Stimulated activated CD4-positive, alpha-beta T cell treated with anti-CD3 and anti-CD28 coated beads, Interleukin-12 subunit alpha, Interleukin-12 subunit beta, amount 100 ng/mL, for 48 hours (primary cell): ENCODE results near the gene C7orf25.
"Not testable (repeated sequence)": the region's sequence is repeated elsewhere in the genome, so short reads cannot be mapped to it uniquely, and the experiment has no call there.

Experiments
- DNase-seq, 3 donors: peaks; one replicate each; pipeline ENCODE4 v3.0.0-alpha.2; 2020; ENCODE audit warnings: low read depth in 2 of 3, low spot score in 1 of 3

The C7orf25 gene

GRCh38 chr7:42929449-42929848 lies 17.6 kb upstream of the C7orf25 start:
- no peak for DNase-seq

DNA sequence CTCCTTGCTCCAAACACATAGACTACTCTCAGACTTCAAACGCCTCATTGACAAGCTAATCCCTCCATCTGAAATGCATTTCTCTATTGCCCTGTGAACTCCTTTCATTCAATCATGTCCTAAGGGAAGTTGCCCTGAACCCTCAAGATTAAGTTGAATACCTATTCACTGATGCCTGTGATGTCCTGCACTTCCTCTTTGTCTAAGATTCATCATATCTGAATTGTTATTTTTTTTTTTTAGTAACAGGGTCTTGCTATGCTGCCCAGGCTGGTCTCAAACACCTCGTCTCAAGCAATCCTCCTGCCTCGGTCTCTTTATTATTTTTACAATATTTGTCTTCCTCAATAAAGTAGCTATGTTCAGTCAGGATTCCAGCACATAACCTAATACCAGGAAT lies 16.9 kb upstream of the C7orf25 start:
- DNase-seq, result no peak

DNA sequence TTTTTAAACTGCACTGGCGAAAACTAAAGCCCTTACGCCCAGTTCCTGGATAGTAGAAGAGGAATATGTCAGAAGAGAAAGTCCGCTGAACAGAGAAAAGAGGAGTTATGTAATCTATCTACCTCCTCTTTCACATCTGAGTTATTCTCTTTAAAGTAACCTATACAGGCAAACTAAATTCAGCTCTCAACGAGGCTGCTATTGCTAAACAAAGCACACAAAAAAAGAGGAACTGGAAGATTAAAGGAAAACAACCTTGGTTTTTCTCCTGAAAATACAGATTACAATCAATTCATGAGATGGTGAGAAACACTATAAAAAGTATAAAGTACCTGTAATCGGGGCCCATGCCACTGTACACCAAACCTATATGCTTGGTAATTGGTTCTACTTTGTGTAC lies 14.3 kb upstream of the C7orf25 start:
- no peak for DNase-seq

GRCh38 chr7:42925630-42926029 lies 13.8 kb upstream of the C7orf25 start:
- DNase-seq, result no peak

DNA sequence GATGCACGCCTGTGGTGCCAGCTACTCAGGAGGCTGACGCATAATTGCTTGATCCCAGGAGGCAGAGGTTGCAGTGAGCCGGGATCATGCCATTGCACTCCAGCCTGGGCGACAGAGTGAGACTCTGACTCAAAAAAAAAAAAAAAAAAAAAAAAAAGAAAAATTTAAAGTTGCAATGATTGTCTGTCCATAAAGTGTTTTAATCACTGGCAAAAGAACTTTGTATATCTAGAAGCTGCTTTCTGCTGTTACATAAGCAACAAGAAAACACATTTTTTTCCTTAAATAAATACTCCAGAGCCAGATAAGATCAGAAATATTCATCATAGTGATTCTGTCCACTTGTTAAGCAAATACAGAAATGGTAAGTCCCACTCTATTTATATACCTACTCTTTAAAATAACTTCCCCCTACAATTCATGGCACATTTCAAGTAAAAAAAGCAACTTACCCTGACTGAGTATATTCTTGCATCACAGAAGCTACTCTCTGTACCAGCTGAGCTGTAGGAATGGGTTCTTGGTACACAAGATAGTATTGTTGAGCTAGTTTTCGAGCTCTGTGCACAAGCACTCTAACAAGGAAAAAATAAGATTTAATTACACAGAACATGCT lies 12.5 kb upstream of the C7orf25 start:
- DNase-seq, result no peak

DNA sequence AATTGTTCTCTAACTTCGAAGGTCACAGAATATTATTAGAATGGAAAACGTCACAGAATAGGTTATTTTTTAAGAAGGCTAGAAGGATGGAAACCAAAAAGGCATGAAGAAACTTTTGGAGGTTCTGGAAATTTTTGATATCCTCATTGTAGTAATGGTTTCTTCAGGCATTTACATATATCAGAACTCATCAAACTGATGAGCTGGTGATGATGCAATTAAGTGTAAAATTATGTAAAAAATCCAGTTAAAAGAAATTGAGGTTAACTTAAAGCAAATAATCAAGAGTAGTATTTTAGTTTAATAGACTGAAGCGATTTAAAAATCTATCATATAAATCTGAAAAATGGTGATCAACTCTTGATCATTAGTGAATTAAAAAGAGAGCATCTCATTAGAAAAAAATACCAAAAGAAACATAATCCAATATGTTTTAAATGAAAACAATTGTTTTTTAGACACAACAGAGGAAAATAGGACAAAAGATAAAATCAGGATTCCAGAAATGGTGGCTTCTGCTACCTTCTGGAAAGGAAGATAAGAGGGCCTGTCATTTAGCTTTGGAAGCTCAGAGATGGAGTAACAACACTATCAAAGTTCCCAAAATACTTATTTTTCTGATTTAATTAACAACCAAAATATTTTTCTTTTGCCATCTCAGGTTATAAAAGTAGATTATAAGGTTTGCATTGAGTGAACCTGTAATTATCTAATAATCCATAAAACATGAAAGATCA lies 10.3 kb upstream of the C7orf25 start:
- DNase-seq, result no peak

DNA sequence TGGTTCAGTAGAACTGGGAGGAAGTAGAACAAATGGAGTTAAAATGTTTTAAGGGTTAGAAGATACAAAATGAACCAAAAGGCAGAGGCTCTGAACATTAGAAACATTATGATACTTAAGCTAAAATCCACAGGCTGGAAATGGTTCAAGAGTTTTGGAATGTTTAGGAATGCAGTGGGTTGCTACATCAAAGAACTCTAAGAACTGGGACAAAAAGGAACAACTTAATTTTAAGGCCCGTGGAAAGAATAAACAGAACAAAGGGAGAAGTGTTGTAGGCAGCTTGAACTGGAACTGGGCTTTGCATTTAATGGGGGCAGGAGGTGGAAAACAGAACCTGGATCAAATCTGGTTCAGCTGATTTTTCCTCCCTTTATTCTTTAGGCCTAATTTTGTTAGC lies 3.5 kb upstream of the C7orf25 start:
- no peak for DNase-seq

GRCh38 chr7:42914421-42915045 lies 2.7 kb upstream of the C7orf25 start:
- no peak for DNase-seq

DNA sequence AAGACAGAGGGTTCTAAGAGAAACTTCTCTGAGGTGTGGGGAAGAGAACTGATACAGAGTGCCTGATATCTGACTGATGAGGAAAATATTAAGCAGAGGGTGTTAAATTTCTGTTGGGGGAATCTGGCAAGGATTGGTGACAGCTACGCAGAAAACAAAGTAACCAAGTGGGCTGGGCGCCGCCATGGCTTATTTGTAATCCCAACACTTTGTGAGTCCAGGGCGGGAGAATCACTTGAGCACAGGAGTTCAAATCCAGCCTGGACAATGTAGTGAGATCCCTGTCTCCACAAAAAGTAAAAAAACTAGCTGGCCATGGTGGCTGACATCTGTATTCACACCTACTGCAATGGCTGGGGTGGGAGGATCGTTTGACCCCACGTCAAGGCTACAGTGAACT lies 2.1 kb upstream of the C7orf25 start:
- DNase-seq, result no peak

DNA sequence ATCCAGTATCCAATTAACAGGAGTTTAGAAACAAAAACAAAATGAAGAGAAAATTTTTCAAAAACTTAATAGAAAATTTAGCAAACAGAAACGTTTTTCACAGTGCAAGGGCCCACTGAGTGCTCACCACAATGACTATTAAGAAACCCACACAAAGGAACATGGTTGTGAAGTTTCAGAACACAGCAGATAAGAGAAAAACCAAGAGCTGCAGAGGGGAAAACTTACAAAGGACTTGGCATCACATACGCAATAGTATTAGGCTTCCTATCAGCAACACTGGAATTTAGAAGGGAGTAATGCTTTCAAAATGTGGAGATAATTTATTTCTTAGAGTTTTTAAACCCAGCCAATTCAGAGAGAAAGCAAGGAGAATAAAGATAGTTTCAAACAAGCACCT lies 1.7 kb upstream of the C7orf25 start:
- no peak for DNase-seq

- no peak for DNase-seq
These were observed 1.6 kb downstream of the C7orf25 start for GRCh38 chr7:42910306-42910705.

- no peak for DNase-seq
These were observed 4.6 kb downstream of the C7orf25 start for GRCh38 chr7:42907316-42907715.

- DNase-seq, result no peak
These were observed 5.7 kb downstream of the C7orf25 start for GRCh38 chr7:42906181-42906580.

GRCh38 chr7:42902331-42902730 lies 9.5 kb downstream of the C7orf25 start:
- DNase-seq, result no peak

DNA sequence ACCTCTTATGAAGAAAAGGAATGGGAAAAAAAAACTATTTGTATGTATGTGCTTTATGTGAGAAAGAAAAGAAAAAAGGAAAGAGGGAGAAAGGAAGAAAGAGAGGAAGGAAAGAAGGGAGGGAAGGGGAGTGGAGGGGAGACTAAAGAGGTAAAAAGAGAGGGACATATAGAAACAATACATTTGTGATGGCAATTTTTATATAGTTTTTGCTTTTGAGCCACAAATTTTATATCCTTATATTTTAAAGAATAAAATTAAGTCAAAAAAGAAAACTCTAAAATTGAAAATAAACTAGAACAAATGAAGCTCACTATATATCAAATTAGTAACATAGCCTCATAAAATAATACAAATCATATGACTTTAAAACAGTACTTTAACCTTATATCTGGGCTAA lies 11.0 kb downstream of the C7orf25 start:
- no peak for DNase-seq

GRCh38 chr7:42893346-42894240 lies 18.3 kb downstream of the C7orf25 start:
- no peak for DNase-seq

DNA sequence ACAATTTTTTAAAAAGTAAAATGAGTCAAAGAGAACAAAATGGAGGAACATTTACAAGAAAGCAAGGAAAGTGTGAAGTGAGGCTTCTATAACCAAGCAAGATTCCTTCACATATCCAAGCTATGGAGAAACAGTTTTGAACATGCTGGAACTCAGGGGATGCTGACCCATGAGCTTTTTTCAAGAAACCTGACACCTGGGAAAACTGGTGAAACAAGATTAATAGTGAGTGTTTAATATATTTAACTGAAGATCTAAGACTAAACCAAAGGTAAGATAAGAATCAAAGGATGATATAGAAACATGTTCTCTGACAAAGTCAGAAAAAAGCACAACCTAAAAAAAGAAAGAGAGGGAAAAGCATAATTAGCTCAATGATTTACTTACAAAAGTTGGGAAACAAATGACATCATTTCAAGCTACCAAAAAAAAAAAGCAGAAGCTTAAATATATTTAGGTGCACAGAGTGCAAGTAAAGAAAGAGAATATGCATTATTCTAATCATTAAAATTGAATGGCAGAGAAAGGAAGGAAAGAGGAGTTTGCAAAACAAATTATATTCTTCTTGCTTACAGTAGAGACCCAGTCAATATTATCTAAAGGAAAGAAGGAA lies 24.9 kb downstream of the C7orf25 start:
- DNase-seq, result no peak

GRCh38 chr7:42886129-42886528 lies 25.7 kb downstream of the C7orf25 start:
- no peak for DNase-seq

- DNase-seq, result not testable (repeated sequence)
These were observed 26.7 kb downstream of the C7orf25 start for GRCh38 chr7:42885183-42885582.

DNA sequence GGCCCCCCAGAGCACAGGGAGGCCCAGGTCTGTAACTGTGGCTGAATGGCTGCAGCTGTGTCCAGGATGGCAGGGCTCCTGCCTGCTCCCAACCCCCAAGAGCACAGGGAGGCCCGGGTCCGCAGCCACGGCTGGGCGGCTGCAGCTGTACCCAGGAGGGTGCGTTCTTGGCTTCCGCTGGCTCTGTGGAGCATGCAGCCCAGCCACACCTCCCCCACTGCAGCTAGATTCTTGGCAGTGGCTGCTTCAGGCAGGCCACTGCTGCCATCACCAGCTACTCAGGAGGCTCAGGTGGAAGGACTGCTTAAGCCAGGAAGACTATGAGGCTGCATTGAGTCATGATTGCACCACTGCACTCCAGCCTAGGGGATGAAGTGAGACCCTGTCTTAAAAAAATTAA lies 27.9 kb downstream of the C7orf25 start:
- no peak for DNase-seq

DNA sequence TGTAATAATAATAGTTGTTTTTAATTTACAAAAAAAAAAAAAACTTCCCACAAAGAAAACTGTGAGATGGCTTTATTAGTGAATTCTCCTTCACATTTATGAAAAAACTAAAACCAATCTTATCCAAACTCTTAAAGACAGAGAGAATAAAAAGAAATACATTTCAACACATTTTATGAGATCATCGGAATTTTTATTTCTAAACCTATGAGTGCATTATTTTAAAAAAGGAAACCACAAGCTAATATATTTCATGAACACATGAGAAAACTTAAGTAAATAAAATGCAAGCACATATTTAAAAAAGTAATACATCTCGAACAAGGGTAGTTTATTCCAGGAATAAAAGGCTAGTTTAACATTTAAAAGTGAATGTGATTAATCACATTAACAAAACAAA lies 31.5 kb downstream of the C7orf25 start:
- DNase-seq, result no peak
